OCI-LY7 (cell line): Measurements from ENCODE around the gene PRKG1. TPM values are rescaled to one million over a fixed set of nuclear protein-coding genes. Genes with fewer than 3 reads are reported as not detected.

ENCODE experiments used
- BruUV-seq: library from RNA; stranded (reverse); fragments of 400-500 nt; replicated peaks from 2 replicates; lab custom pipeline; 2021; lab: Mats Ljungman, UMichigan
- CTCF ChIA-PET: fragments of 300-600 bp; sonication (Branson Sonifier 250); formaldehyde crosslinking; loops from one replicate; lab custom pipeline; 2022; ENCODE audit warnings: antibody characterized with exemption; ENCODE audit not compliant: unreplicated experiment; lab: Charles Lee
- POLR2A ChIA-PET: fragments of 300-600 bp; sonication (Branson Sonifier 250); formaldehyde crosslinking; loops from one replicate; lab custom pipeline; 2022; ENCODE audit warnings: antibody characterized with exemption; lab: Charles Lee
- DNase-seq: peaks from one replicate; pipeline ENCODE4 v3.0.0-alpha.2; 2015; ENCODE audit warnings: low spot score
- H2AFZ ChIP-seq: fragments of 200-600 bp; sonication (generic), shearing (Covaris generic); 2 replicates; pipeline ENCODE4 v1.6.1; 2014; ENCODE audit warnings: mild to moderate bottlenecking, antibody characterized with exemption, low read length, moderate library complexity
- H3K27ac ChIP-seq: fragments of 200-600 bp; sonication (generic); 2 replicates; pipeline ENCODE4 v1.5.1; 2014; ENCODE audit warnings: mixed run types, low read depth, mild to moderate bottlenecking, moderate library complexity, low read length, inconsistent platforms; ENCODE audit not compliant: poor library complexity, severe bottlenecking
- H3K36me3 ChIP-seq: fragments of 200-600 bp; sonication (generic); 2 replicates; pipeline ENCODE4 v1.6.1; 2014; ENCODE audit warnings: mild to moderate bottlenecking, antibody characterized with exemption, low read length, moderate library complexity, mixed read lengths; ENCODE audit not compliant: insufficient read depth
- H3K4me1 ChIP-seq: fragments of 200-600 bp; sonication (generic); 2 replicates; pipeline ENCODE4 v1.5.1; 2014; ENCODE audit warnings: mild to moderate bottlenecking, low read length; ENCODE audit not compliant: insufficient read depth, poor library complexity, severe bottlenecking
- H3K4me2 ChIP-seq: fragments of 200-600 bp; sonication (generic); 2 replicates; pipeline ENCODE4 v1.6.1; 2014; ENCODE audit warnings: mild to moderate bottlenecking, low read length
- H3K4me3 ChIP-seq: fragments of 200-600 bp; sonication (generic); 2 replicates; pipeline ENCODE4 v1.5.1; 2014; ENCODE audit warnings: mild to moderate bottlenecking, low read depth, low read length; ENCODE audit not compliant: poor library complexity, severe bottlenecking
- H3K79me2 ChIP-seq: fragments of 200-600 bp; sonication (generic); 2 replicates; pipeline ENCODE4 v1.6.1; 2016; ENCODE audit warnings: low read depth, mild to moderate bottlenecking, low read length, moderate library complexity, mixed read lengths; ENCODE audit not compliant: insufficient read depth
- H3K9me2 ChIP-seq: fragments of 200-600 bp; sonication (generic); 2 replicates; pipeline ENCODE4 v1.6.1; 2016; ENCODE audit warnings: mild to moderate bottlenecking, low read length, mixed read lengths; ENCODE audit not compliant: insufficient read depth
- H3K9me3 ChIP-seq: fragments of 200-600 bp; sonication (generic); 2 replicates; pipeline ENCODE4 v1.6.1; 2014; ENCODE audit warnings: mild to moderate bottlenecking, mixed run types, low read length, mixed read lengths
- H4K20me1 ChIP-seq: fragments of 200-600 bp; sonication (generic); 2 replicates; pipeline ENCODE4 v1.6.1; 2014; ENCODE audit warnings: mild to moderate bottlenecking, antibody characterized with exemption, low read length, moderate library complexity, mixed read lengths; ENCODE audit not compliant: insufficient read depth
- EZH2phosphoT487 ChIP-seq: fragments of 200-600 bp; sonication (generic); IDR thresholded peaks from 2 replicates; pipeline ENCODE4 v1.6.1; 2018; ENCODE audit warnings: low read depth, borderline replicate concordance, mild to moderate bottlenecking, mixed run types, antibody characterized with exemption, low read length, moderate library complexity, mixed read lengths
- intact Hi-C: fragments of 100-400 bp; cut with micrococcal nuclease; formaldehyde crosslinking; loops from one replicate; pipeline ENCODE4 v1.10.0; 2022; ENCODE audit not compliant: unreplicated experiment
- total RNA-seq, 2 experiments: library from RNA; depleted of rRNA in 1 of 2; stranded (reverse); fragments of >200 nt in 1 of 2; shearing (Covaris generic) in 1 of 2; gene quantifications; 2 replicates each; pipeline ENCODE4 v1.2.3, GENCODE V29; 2014 to 2022
- TF ChIP-seq, protein P1 (sequence below): fragments of 200-600 bp; sonication (generic); conservative IDR thresholded peaks from 2 replicates; pipeline ENCODE4 v1.5.1; 2014; ENCODE audit warnings: mild to moderate bottlenecking, antibody characterized with exemption, low read length, moderate library complexity, mixed read lengths

Gene PRKG1
- total RNA-seq, 2 experiments from 2014 or later = not detected

DNA sequence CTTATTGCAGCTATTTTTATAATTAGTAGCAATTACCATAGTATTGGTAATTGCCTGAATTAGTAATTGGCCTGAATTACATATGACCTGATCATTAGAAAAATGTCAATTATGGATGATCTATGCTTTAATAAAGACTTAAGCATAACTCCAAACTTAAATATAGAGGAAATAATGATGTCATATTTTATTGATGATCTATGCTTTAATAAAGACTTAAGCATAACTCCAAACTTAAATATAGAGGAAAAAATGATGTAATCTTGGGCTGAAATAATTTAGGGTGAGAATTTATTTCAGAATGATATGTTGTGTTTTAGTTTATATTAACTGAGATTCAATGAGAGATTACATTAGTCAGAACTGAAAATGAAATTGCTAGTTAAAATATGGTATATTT is 973.8 kb downstream of the PRKG1 start:
- no peak for DNase-seq
- H2AFZ ChIP-seq = no peak overlapping the region
- H3K9me3 ChIP-seq = no peaks in the 10 kb centered on the region
- no peaks in the 10 kb centered on the region for H3K4me1 ChIP-seq
- H3K4me3 ChIP-seq = no peak overlapping the region
- ChIA-PET CTCF (no interaction called here), POLR2A (no interaction called here)
- no peak overlapping the region for H3K27ac ChIP-seq
- TF ChIP-seq, protein P1, sequence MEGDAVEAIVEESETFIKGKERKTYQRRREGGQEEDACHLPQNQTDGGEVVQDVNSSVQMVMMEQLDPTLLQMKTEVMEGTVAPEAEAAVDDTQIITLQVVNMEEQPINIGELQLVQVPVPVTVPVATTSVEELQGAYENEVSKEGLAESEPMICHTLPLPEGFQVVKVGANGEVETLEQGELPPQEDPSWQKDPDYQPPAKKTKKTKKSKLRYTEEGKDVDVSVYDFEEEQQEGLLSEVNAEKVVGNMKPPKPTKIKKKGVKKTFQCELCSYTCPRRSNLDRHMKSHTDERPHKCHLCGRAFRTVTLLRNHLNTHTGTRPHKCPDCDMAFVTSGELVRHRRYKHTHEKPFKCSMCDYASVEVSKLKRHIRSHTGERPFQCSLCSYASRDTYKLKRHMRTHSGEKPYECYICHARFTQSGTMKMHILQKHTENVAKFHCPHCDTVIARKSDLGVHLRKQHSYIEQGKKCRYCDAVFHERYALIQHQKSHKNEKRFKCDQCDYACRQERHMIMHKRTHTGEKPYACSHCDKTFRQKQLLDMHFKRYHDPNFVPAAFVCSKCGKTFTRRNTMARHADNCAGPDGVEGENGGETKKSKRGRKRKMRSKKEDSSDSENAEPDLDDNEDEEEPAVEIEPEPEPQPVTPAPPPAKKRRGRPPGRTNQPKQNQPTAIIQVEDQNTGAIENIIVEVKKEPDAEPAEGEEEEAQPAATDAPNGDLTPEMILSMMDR = no peak
- no peak for TF ChIP-seq EZH2phosphoT487
- intact Hi-C loops = no loop called here
- BruUV-seq = no TSS peak
- no peak overlapping the region for H3K4me2 ChIP-seq
- H3K79me2 ChIP-seq = no peaks in the 10 kb centered on the region
- no peaks in the 10 kb centered on the region for H3K36me3 ChIP-seq
- no peaks in the 10 kb centered on the region for H3K9me2 ChIP-seq
- no peaks in the 10 kb centered on the region for H4K20me1 ChIP-seq

GRCh38 chr10:52050429-52051047 is 976.3 kb downstream of the PRKG1 start:
- CTCF ChIA-PET = no interaction called here

More at GRCh38 chr10:52050429-52051047, 976.3 kb downstream of the PRKG1 start:
- no peak overlapping the region for H3K27ac ChIP-seq
- no peaks in the 10 kb centered on the region for H3K9me2 ChIP-seq
- no peak overlapping the region for H3K4me3 ChIP-seq
- no peak overlapping the region for H3K4me2 ChIP-seq
- no TSS peak for BruUV-seq
- DNase-seq = no peak
- intact Hi-C loops = loop anchor here (5.0 kb wide), 1 partner anchor 48 kb away; no protein-coding TSS in a partner anchor
- no peaks in the 10 kb centered on the region for H3K36me3 ChIP-seq
- no peaks in the 10 kb centered on the region for H3K9me3 ChIP-seq
- no peaks in the 10 kb centered on the region for H4K20me1 ChIP-seq
- no peak for TF ChIP-seq EZH2phosphoT487
- TF ChIP-seq, protein P1 = no peak
- H3K4me1 ChIP-seq = no peaks in the 10 kb centered on the region
- no peak overlapping the region for H2AFZ ChIP-seq
- no peaks in the 10 kb centered on the region for H3K79me2 ChIP-seq
- POLR2A ChIA-PET = interaction anchor here (0.7 kb wide), 1 partner anchor 538 kb away, joined by 3 read pairs; no protein-coding TSS in a partner anchor
